GM18517 (cell line): Measurements from ENCODE around the gene SSR3.

Experiments used
- ATAC-seq: cut with Tn5 transposase; IDR thresholded peaks from one replicate; pipeline ENCODE4 v1.9.1; 2021; ENCODE audit warnings: mild to moderate bottlenecking, moderate library complexity; ENCODE audit not compliant: unreplicated experiment

SSR3 gene

DNA sequence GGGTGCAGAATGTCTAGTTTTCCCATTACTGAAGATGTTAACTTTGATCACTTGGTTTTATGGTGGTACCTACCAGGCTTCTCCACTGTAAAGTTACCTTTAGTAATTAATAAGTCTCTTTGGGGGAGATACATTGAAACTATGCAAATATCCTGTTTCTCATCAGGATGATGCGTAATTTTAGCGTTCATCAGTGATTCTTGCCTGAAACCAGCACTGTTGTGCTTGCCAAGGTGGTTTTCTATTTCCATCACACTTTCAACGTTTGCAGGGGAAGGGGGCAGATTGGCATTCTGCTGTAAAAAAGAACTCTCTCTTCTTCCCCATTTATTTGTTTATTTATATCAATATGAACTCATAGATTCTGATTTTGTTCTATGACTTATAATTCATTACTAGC is 61.0 kb downstream of the SSR3 start:
- no peak for ATAC-seq

DNA sequence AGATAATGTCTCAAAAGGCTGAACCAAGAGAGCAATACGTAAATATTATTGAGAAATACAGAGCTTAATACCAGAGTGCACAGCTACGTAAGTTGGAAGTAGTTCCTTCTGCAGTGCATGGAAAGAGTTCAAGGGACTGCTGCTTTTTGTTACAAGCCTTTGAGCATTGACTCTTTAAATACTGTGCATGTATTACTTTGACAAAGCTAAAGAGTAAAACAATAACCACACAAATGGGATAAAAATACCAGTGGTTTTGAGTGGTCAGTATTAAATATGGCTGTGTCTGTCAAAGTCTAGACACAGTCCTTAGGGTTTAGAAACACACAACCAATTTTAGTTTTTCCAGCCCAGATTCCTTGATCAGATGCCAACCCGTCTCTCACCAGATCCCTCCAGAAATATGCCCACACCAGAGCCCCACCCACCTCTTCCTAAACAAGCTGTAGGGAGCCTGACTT is 62.1 kb downstream of the SSR3 start:
- ATAC-seq: no peak

DNA sequence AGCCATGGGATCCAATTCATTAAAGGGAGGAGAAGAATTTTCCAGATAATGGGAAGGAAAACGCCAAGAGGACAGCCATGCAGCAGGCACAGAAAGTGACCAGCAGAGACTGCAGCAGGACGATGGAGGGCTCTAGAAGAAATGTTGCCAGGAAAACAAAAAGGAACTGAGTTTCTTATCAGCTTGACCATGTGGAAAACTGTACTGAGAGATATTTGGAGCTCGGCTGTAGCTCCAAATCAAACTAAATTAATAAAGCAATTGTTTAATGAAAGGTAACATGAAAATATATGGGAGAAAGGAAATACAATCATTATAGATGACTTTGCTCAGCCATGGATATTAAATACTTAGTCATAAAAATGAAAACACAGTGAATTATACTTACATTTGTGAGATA is 63.7 kb downstream of the SSR3 start:
- no peak for ATAC-seq
